A673 (cell line): ENCODE measurements around the gene CHMP6. TPM values are rescaled to one million over a fixed set of nuclear protein-coding genes. Genes with fewer than 3 reads are reported as not detected.

Source experiments
- BruUV-seq: library from RNA; stranded (reverse); fragments of 400-500 nt; replicated peaks from 2 replicates; lab custom pipeline; 2021; lab: Mats Ljungman, UMichigan
- CTCF ChIA-PET: fragments of 300-600 bp; sonication (Branson Sonifier 250); formaldehyde crosslinking; loops from one replicate; lab custom pipeline; 2022; ENCODE audit warnings: antibody characterized with exemption; lab: Charles Lee
- POLR2A ChIA-PET: fragments of 300-600 bp; sonication (Branson Sonifier 250); formaldehyde crosslinking; loops from one replicate; lab custom pipeline; 2022; ENCODE audit warnings: antibody characterized with exemption; ENCODE audit not compliant: low non-redundant PET; lab: Charles Lee
- DNase-seq: peaks from one replicate; pipeline ENCODE4 v3.0.0-alpha.2; 2015; ENCODE audit warnings: low spot score
- H3K27ac ChIP-seq: fragments of 200-600 bp; sonication (generic); 2 replicates; pipeline ENCODE4 v1.5.1; 2016; ENCODE audit warnings: mixed run types, low read depth, mild to moderate bottlenecking, mixed read lengths, antibody characterized with exemption, low read length; ENCODE audit not compliant: poor library complexity, severe bottlenecking
- H3K27me3 ChIP-seq: fragments of 200-600 bp; sonication (generic); replicated peaks from 2 replicates; pipeline ENCODE4 v1.6.1; 2017; ENCODE audit warnings: mixed run types, low read depth, mild to moderate bottlenecking, mixed read lengths, antibody characterized with exemption, low read length; ENCODE audit not compliant: insufficient read depth, poor library complexity
- H3K36me3 ChIP-seq: fragments of 200-600 bp; sonication (generic); 2 replicates; pipeline ENCODE4 v1.6.1; 2016; ENCODE audit warnings: mixed run types, mild to moderate bottlenecking, mixed read lengths, antibody characterized with exemption, low read length; ENCODE audit not compliant: insufficient read depth, poor library complexity, severe bottlenecking
- H3K4me1 ChIP-seq: fragments of 200-600 bp; sonication (generic); 2 replicates; pipeline ENCODE4 v1.6.1; 2017; ENCODE audit warnings: mixed run types, mild to moderate bottlenecking, mixed read lengths, antibody characterized with exemption, low read length; ENCODE audit not compliant: insufficient read depth, poor library complexity, severe bottlenecking
- H3K4me3 ChIP-seq: fragments of 200-600 bp; sonication (generic); 2 replicates; pipeline ENCODE4 v1.5.1; 2016; ENCODE audit warnings: low read depth, mixed run types, mild to moderate bottlenecking, mixed read lengths, low read length; ENCODE audit not compliant: poor library complexity, severe bottlenecking
- H3K9me3 ChIP-seq: fragments of 200-600 bp; sonication (generic); 2 replicates; pipeline ENCODE4 v1.6.1; 2016; ENCODE audit warnings: mixed run types, low read depth, mild to moderate bottlenecking, mixed read lengths, antibody characterized with exemption, low read length; ENCODE audit not compliant: poor library complexity, severe bottlenecking
- EZH2 ChIP-seq: fragments of 200-600 bp; sonication (generic); IDR thresholded peaks from 2 replicates; pipeline ENCODE4 v1.6.1; 2017; ENCODE audit warnings: borderline replicate concordance, low read depth, mild to moderate bottlenecking, mixed read lengths, antibody characterized with exemption, low read length; ENCODE audit not compliant: poor library complexity, severe bottlenecking
- intact Hi-C: fragments of 100-400 bp; cut with micrococcal nuclease; formaldehyde crosslinking; loops from one replicate; pipeline ENCODE4 v1.10.0; 2022; ENCODE audit not compliant: unreplicated experiment
- total RNA-seq: library from RNA; stranded (reverse); gene quantifications from 2 replicates; pipeline ENCODE4 v1.2.3, GENCODE V29; 2021
- TF ChIP-seq, protein P1 (sequence below): fragments of 300-800, 200-600 bp; sonication (generic); conservative IDR thresholded peaks from 2 replicates; pipeline ENCODE4 v1.5.1; 2017; ENCODE audit warnings: low read depth, mild to moderate bottlenecking, antibody characterized with exemption, low read length, moderate library complexity, mixed read lengths

Gene CHMP6
- total RNA-seq, 1 experiment from 2014 or later = 18.7 TPM

DNA sequence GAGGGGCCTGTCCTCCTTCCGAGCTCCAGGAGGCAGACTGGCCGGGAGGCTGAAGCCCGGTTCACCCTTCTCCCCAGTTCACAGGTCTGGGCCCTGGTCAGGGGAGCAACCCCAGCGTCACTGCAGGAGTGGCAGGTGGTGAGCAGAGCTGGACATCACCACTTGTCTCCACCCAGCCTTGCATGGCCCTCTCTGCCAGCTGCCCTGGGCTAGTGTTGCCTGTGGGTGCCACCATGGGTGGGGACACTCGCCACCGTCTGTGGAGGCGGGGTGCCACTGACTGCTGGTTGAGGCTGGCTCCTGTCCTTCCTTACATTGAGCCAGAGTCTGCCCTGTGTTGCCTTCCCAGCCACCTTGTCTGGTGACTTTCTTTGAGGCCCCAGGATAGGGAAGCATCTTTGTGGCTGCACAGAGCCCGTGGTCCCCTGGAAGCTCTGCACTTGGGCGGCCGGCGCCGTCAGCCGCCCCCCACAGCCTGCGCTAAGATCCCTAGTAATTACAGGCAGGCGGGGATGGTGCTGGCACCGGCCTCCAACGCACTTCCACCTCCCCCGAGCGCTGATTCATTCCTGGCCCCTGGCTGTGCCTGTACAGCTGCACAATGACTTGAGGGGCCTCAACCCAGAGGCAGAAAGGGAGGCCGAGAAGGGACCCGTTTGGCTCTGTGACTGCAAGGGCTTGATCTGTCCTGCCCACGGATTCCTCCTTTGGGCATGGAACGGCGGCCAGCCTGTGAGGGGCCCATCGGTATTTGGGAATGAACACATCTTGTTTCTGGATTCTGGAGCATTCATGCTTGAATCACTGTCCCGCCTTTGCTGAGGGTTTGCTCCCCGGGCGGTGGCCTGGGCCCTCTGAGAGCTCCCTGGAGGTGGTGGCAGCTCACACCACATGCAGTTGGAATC lies 48.5 kb downstream of the CHMP6 start:
- TF ChIP-seq, protein P1, sequence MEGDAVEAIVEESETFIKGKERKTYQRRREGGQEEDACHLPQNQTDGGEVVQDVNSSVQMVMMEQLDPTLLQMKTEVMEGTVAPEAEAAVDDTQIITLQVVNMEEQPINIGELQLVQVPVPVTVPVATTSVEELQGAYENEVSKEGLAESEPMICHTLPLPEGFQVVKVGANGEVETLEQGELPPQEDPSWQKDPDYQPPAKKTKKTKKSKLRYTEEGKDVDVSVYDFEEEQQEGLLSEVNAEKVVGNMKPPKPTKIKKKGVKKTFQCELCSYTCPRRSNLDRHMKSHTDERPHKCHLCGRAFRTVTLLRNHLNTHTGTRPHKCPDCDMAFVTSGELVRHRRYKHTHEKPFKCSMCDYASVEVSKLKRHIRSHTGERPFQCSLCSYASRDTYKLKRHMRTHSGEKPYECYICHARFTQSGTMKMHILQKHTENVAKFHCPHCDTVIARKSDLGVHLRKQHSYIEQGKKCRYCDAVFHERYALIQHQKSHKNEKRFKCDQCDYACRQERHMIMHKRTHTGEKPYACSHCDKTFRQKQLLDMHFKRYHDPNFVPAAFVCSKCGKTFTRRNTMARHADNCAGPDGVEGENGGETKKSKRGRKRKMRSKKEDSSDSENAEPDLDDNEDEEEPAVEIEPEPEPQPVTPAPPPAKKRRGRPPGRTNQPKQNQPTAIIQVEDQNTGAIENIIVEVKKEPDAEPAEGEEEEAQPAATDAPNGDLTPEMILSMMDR = no peak
- TF ChIP-seq EZH2 = no peak
- Histone ChIP-seq H3K4me3 (no peak overlapping the region), H3K27me3 (no peaks in the 10 kb centered on the region), H3K9me3 (no peaks in the 10 kb centered on the region), H3K4me1 (peaks cover 51% of the 10 kb centered on the region), H3K36me3 (no peaks in the 10 kb centered on the region), H3K27ac (peak overlapping the region; percentile 62)
- no TSS peak for BruUV-seq
- ChIA-PET POLR2A (no interaction called here), CTCF (interaction anchor here (0.6 kb wide), 1 partner anchor 51 kb away, joined by 10 read pairs; no protein-coding TSS in a partner anchor)
- peak; percentile 86 for DNase-seq
- intact Hi-C loops = loop anchor here (5.0 kb wide), 1 partner anchor 57 kb away; no protein-coding TSS in a partner anchor

DNA sequence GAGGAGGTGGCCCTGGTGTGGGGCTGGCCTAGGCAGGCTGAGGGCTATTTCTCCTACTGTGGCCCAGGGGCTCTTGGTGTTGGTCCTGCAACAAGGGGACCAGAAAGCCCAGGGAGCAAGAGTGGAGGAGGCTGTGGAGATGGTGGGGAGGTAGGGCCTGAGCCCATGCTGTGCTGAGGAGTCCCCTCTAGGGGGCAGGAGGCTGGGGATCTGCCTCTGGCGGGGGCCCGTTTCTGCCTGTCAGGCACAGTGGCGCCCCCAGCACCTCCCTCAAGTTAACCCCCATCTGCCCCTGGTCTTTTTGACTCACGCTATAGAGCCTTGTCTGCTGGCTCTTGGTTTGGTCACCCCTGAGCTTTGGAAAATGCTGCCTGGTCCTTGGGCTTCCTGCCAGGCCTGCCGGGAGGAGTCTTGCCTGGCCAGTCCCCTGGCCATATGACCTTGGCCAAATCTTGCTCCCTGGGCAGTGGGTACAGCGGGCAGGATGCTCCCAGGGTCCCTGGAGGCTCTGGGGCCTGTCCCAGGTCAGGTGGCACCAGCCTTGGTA lies 49.2 kb downstream of the CHMP6 start:
- Histone ChIP-seq H3K27me3 (no peaks in the 10 kb centered on the region), H3K27ac (peak overlapping the region; percentile 62), H3K9me3 (no peaks in the 10 kb centered on the region), H3K36me3 (no peaks in the 10 kb centered on the region), H3K4me1 (peaks cover 50% of the 10 kb centered on the region), H3K4me3 (no peak overlapping the region)
- CTCF ChIA-PET = no interaction called here
- BruUV-seq = no TSS peak
- peak; percentile 44 for DNase-seq
- POLR2A ChIA-PET = no interaction called here
- intact Hi-C loops = no loop called here
- TF ChIP-seq, protein P1 = peak; percentile 62
- TF ChIP-seq EZH2 = no peak

DNA sequence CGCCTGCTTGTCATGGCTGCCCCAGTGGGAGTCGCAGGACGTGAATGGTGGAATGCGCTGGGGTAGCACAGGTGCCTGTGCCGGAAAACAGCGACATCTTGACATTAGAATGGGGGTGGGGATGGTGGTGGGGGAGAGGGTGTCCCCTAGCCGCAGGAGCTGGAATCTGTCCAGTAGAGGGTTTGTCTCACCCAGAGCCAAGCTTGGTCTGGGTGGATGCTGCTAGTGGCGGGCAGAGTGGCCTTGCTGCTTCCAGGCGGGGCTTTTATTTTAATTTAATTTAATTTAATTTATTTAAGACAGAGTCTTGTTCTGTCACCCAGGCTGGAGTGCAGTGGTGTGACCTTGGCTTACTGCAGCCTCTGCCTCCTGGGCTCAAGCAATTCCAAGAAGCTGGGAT lies 51.0 kb downstream of the CHMP6 start:
- intact Hi-C loops = no loop called here
- Histone ChIP-seq H3K4me3 (no peak overlapping the region), H3K9me3 (no peaks in the 10 kb centered on the region), H3K36me3 (no peaks in the 10 kb centered on the region), H3K27me3 (no peaks in the 10 kb centered on the region), H3K4me1 (peaks cover 37% of the 10 kb centered on the region), H3K27ac (no peak overlapping the region)
- TF ChIP-seq EZH2 = no peak
- TF ChIP-seq, protein P1 = no peak
- CTCF ChIA-PET = no interaction called here
- POLR2A ChIA-PET = no interaction called here
- BruUV-seq = no TSS peak
- no peak for DNase-seq
